Tongue (tissue), 2 donors: ENCODE data around the gene MLIP. TPM values are rescaled to one million over a fixed set of nuclear protein-coding genes. Genes with fewer than 3 reads are reported as not detected.

ENCODE experiments used
- DNase-seq: peaks from one replicate; pipeline ENCODE4 v3.0.0-alpha.2; 2015
- total RNA-seq: library from RNA; depleted of rRNA; stranded (reverse); fragments of >200 nt; gene quantifications from one replicate; pipeline ENCODE4 v1.2.3, GENCODE V29; 2014

MLIP gene
- total RNA-seq, 1 donor from 2014 or later, result 51.3 TPM

- peak; percentile 19 for DNase-seq
These were observed 174.9 kb downstream of the MLIP start for GRCh38 chr6:54286141-54286540.

GRCh38 chr6:54288474-54288873 lies 177.2 kb downstream of the MLIP start:
- no peak for DNase-seq

- DNase-seq, result no peak
These were observed 178.2 kb downstream of the MLIP start for GRCh38 chr6:54289426-54289825.

- DNase-seq, result no peak
These were observed 179.9 kb downstream of the MLIP start for GRCh38 chr6:54291146-54291545.

DNA sequence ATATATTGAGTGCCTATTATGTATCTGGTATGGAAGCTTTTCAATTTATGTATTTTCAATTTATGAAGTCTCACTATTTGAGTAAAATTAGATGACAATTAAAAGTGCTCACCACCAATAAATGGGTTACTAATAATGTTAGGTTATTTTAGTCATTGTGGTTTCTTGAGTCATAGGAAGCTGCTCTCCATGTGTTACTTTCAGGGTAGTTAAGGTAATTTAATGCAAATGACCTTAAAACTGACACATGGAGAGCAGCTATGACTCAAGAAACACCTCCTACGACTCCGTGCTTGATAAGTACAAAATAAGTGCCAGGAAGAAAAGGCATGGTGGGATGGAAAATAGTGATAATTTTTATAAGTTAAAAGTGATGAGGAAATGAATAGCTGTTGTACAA lies 180.5 kb downstream of the MLIP start:
- no peak for DNase-seq

DNA sequence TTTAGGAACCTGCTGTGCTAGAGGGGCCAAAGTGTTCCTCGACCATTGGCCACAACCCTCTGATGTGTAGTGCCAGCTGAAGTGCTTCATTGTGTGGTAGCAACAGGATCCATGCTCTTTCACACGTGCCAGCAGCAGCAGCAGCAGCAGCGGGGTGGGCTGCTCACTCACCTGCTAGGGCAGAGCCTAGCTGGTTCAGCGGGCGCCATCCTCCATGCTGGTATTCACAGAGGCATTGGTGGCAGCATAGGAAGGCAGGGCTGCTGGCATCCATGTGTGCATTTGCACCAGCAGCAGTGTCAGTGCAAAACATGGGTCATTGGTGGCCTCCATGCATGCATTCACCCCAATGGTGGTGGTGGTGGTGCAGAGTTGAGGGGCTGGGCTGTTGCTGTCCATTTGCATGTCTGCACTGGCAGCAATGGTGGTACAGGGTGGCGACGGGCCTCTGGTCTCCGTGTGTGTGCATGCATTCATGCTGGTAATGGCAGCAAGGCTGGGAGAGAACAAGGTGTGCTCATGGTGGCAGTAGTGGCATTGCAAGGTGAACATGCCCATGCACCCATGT lies 183.8 kb downstream of the MLIP start:
- DNase-seq, result no peak

DNA sequence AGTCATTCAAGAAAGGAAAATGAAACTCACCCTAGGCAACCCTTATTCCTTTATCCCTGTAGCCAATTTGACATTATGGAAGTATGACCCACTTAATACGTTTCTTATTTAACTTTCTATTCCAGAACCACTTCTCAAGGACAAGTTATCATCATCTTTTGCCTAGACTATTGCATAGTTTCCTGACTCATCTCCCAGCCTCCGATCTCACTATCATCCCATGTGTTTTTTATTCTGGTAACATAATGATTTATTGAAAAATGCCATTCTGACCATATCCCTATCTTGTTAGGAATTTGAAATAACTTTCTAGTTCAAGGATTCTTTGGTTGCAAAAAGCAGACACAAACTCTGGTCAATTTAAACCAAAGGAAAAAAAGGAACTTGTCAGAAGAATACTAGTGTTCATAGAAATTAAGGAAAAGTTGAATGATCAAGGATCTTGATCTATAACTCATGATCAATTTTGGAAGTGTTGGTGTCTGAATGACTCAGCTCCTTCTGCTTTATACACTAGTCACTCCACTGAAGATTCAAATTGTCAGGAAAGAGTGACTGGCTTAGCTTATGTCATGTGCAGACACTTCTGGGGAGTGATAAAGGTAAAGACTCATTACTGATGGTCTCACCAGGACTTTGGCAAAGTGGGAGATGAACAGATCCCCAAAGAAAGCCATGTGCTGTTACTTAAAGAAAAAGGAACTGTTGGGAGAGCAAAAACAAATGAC lies 188.5 kb downstream of the MLIP start:
- no peak for DNase-seq

DNA sequence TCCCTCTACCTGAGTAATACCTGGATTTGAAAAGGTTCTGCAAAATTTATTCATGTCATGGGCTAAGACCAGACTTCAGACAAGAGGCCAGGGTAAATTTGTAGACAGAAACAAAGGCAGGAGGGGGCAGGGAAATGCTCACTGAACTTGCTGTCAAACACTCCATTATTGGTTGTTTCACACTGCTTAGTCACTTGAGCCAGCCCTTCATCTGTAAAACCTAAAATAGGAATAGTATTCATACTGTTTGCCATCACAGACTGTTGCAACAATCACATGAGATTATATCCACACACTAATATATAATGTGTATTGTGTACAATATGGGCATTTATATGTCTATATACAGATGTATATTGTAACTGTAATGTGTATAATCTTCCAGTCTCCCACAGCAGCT lies 190.5 kb downstream of the MLIP start:
- no peak for DNase-seq

DNA sequence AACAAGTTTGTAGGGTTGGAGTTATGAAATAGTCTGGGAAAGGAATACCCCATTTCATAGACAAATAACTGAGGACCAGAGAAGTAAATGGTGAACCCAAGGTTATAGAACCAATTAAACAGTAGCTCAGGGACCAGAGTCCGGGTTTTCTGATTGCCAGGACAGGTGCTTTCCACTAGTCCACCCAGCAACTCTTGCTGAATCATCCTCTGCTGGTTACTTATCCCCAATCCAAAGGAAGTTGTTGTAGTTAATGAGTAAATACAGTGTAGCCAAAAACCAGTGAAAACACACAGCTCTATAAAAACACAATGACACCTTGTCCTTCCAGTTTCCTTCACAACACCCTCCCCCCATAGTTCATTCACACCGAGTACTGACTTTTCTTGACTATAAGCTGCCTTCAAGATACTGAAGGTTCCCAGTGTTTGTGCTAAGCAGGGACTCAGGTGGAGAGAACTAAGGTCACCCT lies 196.2 kb downstream of the MLIP start:
- DNase-seq, result no peak

DNA sequence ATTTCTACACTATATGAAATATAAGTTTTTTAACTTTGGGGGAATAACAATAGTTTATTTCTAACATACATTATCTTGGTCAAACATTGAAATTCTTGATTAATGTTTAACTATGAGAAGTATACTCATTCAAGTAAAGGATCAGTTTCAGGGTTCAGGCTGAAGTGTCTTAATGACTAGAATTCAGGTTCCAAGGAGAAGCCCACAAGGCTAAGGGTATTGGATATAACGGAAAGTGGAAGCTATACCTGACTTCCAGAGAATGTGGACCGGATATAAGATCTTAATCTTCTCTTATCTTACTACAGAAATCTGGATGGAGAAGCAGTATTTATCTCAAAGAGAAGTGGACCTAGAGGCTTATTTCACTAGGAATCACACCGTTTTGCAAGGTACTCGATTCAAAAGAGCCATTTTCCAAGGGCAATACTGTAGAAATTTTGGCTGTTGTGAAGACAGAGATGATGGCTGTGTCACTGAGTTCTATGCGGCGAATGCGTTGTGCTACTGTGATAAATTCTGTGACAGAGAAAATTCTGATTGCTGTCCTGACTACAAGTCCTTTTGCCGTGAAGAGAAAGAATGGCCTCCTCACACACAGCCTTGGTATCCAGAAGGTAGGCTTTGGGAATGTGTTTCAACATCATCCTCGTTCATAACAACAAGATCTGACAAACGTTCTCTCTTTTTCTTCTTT lies 197.2 kb downstream of the MLIP start, which contains the start of gene TINAG:
TSS of gene TINAG (plus strand) at position 153 of the 697 bp plus-strand sequence. CDS start at position 263, 110 bp downstream.
- DNase-seq, result no peak

DNA sequence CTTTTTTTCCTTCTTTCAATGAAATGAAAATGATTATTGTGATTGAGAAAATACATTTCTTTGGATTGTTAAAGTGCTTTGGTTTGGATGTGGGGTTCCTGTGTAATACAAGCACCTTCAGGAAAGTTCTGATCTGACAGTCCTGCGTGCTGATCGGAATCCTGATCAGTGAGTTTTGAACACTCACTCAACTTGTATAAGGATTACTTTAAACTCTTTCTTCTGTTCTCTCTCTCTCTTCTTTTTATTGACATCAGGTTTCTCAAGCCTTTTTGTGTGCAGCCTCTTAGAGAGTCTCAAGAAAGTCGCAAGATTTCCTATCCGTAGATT lies 197.7 kb downstream of the MLIP start:
- no peak for DNase-seq

- DNase-seq, result no peak
These were observed 199.3 kb downstream of the MLIP start for GRCh38 chr6:54310377-54311152.

- no peak for DNase-seq
These were observed 204.4 kb downstream of the MLIP start for GRCh38 chr6:54315656-54316055.

Other genes with a start within 250 kb of the MLIP start
- gene TINAG, start 197.0 kb downstream of the MLIP start, total RNA-seq, result not detected